COLO668 (cell line): Measurements from ENCODE around the gene GALNT18.

ENCODE experiments used
- DNase-seq: peaks from one replicate; lab custom pipeline; 2025; ENCODE audit not compliant: unreplicated experiment; lab: John Stamatoyannopoulos, UW

GALNT18 gene

GRCh38 chr11:11569936-11570491 is 51.8 kb downstream of the GALNT18 start:
- no peak for DNase-seq

GRCh38 chr11:11568651-11569229 is 53.1 kb downstream of the GALNT18 start:
- DNase-seq: no peak

DNA sequence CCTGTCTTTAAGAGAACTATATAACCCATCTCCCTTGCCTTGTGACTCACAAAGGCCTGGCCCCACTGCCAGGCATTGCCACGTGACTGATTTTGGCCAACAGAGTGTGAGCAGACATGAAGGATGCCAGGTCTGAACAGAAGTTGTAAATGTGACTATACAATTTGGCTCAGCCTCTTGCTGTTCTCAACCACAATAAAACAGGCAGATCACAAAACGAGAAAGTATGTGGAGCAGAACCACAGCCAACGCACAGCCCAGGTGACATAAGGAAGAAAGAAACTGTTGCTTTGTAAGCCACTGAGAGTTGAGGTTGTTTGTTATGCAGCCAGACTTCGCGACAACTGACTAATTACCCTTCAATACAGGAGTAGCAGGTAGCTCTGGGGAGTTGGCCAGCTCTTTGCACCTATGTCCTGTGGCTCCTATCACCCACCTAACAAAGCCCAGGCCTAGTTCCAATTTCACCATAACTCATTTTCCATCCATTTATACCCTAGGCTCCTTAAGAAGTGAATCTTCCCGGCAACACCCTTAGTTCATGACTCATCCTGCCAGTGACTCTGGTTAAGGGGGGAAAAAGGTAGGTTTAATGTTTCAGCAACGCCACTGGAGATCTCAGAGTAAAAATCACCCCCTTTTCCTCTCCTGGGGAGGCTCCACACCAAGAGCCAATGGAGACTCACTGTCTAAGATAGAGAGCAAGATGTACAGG is 53.7 kb downstream of the GALNT18 start:
- no peak for DNase-seq

DNA sequence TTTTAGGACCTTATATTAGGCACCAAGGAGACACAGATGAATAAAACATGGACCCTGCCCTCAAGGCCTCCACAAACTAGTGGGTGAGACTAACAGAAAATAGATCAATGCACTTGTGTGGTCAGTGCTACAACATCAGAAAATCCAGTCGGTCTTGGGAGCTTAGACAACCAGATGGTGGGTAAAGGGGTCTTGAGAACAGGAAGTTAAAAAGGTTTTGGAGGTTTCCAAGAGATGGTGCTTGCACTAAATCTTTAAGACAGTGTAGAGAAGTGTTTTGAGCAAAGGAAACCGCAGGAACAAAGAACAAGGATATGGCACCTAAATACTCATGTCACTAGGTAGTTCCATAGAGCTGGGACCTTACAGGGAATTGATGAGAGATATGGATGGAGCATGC is 56.2 kb downstream of the GALNT18 start:
- no peak for DNase-seq

DNA sequence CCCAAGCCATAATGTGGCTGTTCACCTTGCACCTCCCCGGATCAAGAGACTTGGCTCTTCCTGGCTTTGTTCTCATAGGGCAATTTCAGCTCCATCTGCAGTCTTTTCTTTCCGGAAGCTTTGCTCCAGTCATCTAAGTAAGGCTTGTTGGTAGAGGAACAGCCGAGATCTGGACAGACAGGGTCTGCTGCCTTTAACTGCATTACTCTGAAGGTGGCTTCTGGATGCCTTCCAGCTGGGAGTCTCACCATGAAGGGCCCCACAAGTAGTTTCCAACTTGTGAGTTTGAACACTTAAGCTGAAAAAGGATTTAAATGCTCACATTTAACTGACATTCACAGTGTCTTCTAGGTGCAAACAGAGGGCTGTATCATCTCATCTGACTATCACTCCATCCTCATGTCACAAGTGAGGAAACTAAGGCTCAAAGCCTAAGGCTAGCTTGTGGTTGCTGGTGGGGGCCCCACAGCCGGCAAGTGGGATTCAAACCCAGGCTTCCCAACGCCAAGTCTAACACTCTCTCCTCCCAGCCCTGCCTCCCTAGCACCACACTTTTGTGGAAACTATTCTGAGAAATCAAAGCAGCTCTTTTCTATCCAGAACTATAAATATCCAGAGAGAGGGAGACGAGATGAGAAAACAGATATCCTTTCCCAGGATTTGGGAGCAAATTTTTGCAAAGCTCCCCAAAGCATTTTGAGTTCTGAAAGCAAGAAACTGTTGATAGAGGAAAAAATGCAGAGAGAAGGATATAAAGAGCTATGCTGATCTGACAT is 58.4 kb downstream of the GALNT18 start:
- no peak for DNase-seq

DNA sequence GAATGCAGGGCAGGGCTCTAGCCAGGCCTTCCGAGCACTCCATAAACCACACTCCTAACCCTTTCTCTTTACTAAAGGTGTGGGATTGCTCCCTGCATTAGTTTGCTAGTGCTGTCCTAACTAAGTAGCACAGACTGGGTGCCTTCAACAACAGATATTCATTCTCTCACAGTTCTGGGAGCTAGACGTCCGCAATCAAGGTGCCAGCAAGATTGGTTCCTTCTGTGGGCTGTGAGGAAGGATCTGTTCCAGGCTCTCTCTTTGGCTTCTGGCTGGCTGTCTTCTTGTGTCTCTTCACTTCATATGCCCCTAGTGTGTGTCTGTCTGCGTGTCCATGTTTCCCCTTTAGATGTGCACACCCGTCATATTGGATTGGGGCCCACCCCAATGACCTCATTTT is 59.8 kb downstream of the GALNT18 start:
- no peak for DNase-seq

DNA sequence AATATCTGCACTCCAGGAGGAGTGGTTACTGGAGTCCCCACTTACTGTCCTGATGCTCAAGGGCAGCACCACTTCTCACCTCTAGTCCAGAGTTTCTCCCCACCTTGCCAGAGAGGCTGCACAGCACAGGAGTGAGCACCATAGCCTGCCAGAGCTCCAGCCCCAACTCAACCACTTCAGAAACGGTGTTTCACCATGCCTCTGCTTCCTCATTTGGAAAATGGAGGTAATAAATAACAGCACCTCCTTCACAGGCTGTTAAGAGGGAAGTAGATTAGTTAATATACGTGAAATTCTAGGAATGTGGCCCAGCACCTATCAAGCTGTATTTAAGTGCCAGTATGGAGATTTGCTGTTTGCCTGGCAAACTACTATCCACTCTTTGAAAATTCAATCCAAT is 63.0 kb downstream of the GALNT18 start:
- DNase-seq: no peak

DNA sequence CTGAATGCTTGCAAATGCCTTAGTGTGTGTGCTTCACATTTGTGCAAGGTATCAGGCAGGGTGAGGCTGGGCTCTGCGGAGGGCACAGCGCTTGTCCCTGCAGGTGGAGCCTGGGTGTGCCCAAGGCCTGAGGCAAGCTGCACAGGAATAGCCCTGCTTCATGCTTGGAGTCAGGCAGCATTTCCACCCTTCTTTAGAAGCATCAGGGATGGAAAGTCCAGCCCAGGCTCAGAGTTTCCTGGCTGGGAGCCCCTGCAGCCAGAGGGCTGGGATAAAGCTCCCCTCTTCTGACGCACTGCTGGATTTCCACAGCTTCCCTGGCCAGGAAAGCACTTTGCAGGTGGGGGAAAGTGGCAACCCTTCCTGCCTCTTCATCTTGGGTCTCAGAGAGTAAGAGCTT is 63.4 kb downstream of the GALNT18 start:
- DNase-seq: no peak

DNA sequence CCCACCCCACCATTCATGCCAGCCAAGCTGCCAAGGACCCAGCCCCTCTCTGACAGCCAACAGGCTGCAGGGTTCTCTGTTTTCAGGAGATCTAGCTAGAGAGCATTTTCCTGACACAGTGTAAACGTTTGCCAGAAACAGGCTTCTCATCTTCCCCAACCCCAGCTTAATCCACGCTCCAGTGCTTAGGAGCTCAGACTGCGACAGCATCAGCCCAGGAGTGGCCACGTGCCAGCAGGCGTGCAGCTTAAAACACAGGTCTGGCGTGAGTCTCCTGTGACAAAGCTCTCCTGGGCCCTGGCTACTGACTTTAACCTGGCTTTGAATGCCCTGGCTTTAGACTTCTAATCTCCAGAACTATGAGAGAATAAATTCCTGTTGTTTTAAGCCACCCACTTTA is 66.6 kb downstream of the GALNT18 start:
- peak; percentile 26 for DNase-seq

DNA sequence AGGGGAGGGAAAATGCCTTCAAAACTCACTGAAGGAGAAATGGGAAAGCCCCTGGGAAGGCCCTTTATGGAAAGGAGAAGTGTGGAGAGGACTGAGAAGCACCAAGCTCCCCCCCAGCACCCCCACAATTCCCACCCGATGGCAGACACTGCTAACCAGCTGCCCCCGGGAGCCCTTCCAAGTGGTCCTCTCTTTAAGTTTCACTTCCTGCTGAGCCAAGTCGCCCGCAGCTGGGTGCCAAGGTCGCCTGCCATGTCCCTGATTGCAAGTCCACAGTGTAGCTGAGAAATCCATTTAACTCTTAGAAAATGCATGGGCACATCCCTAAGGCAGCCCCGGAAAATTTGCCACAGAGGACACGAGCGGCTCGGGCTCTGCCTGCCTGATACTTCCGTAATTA is 68.2 kb downstream of the GALNT18 start:
- no peak for DNase-seq

- DNase-seq: no peak
These were observed 69.2 kb downstream of the GALNT18 start for GRCh38 chr11:11552529-11553087.

DNA sequence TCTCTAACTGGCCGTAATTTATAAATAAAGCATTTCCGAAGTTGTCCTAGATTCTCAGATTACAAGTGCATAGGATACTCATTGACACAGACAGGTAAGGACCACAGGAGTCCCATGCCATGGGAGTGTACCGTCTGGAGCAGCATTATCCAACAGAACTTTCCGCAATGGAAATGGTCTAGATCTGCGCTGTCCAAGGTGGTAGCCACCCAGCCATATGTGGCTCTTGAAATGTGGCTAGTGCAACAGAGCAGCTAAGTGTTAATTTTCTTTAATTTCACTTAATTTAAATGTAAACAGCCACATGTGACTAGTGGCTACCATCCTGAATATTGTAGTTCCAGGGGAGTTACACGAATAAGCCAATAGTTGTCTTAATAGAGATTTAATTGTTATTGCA is 71.3 kb downstream of the GALNT18 start:
- no peak for DNase-seq

DNA sequence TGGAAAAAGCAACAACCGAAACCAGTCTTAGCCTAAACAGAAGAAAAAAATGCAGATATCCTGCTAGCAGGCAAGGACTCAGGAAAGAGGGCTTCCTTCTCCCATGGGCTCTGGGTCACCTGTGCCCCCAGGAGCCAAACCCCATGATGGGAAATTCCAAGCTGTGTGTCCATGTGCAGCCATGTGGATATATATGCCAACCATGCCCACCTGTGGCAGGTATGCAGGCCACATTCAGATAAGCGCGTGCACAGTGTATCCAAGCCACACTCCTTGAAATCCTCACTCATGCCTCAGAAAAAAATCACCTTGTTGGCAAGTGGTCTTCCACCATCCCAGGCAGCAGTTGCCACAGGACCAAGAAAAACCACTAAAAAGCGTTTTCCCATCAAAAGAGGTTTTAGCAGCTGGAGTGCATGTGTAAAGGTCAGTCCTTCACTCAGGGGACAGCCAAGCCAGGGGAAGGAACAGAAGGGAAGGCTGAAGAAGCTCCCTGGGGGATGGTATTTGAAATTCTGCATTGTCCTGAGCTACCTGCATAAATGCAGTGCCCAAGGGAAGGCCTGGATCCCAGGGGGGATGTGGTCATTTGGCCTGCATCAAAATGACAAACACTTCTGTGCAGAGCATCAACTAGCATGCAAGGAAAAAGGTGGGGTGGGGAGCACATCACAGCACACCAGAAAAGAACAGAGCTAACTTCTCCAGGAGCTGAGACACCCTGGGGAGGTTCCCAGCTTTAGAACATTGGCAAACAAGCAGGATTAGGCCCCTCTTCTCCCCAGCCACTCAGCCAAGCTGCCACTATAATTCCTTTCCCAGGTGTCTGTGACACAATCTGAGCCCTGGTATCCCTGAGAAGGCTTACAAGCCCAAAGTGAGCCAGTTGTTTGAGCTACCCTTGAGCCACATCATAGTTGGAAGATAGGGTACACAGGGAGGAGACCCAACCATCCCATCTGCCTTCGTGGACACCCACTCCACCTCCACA is 76.2 kb downstream of the GALNT18 start:
- DNase-seq: no peak

DNA sequence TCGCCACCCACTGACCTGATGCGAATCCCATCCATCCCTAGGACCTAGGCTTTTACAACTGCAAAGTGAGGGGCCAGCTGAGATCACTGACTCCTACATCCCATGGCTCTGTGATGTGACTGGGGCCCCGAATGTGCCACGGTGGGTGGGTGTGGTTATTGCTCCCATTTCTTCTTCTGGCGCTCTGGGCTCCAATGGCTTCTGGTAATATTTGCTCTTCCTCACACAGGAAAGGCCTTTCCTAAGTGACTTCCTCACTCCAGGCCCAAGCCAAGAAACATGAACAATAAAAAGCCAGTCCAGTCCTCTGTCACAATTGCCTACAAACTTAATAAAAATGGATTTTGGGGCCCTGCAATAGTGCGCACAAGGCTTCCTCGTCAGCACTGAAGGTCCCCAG is 78.1 kb downstream of the GALNT18 start:
- DNase-seq: no peak

DNA sequence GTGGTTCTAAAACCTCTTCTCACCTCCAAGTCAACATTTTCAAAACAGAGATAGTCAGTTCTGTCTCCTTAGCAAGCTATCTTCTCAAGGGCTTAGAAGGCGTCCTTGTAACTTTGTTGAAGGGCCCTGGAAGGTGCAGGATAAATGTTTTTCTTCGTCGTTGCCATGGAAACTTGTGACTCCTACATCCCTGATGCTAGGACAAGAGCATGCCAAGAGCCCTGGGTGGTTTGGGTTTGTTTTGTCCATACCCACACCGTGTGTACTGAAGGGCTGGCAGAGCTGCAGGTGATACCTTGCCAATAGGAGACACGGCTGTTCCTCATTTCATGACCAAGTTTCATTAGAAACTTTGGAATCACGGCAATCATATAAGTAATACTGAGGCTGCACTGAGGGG is 81.6 kb downstream of the GALNT18 start:
- no peak for DNase-seq

- no peak for DNase-seq
These were observed 83.4 kb downstream of the GALNT18 start for GRCh38 chr11:11538277-11538960.

- DNase-seq: no peak
These were observed 83.9 kb downstream of the GALNT18 start for GRCh38 chr11:11537871-11538270.

- no peak for DNase-seq
These were observed 84.4 kb downstream of the GALNT18 start for GRCh38 chr11:11537372-11537771.

DNA sequence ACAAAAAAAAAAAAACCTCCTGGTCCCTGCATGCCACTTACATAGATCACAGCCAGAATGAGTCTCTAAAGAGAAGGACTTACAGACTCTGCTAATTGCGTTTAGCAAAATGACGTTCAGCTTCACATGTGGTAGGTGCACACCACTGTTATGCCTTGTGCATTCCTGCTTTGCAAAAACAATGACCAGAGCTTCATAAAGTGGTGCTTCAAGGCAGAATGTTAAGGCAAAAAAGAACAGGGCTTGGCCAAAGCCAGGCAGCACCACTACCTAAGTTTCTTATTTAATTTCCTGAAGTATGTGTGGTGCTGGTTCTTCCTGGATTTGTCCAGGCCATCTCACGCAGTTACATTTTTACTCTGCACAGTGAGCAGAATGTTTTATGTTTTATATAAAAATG is 85.2 kb downstream of the GALNT18 start:
- no peak for DNase-seq

DNA sequence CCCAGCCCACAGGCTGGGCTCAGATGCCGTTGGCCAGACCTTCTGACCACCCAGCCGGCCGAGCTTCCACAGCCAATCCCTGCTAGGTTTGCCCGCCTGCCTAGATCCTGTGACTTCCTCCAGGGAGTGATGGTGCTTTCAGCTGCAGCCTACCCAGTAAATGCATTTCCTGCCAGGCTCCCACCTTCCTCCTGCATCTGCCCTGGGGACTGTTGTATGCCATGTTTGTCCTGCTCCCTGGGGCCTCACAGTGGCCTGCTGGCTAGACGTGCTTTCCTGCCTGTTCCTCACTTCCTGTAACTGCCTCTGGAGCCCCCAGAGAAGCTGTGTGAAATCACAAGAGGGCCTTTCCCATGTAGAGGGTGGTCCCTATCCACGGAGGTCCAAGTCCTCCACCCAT is 86.2 kb downstream of the GALNT18 start:
- DNase-seq: no peak
